IMR-90 (cell line): ENCODE measurements around the gene ACBD3. TPM values are rescaled to one million over a fixed set of nuclear protein-coding genes. Genes with fewer than 3 reads are reported as not detected.

Experiments used
- ATAC-seq: fragments of 200-7000 bp; cut with Tn5 transposase; 2 replicates; pipeline ENCODE4 v1.9.1; 2020; ENCODE audit warnings: low read depth, mild to moderate bottlenecking, moderate library complexity
- BruUV-seq: library from RNA; stranded (reverse); fragments of 400-500 nt; replicated peaks from 2 replicates; lab custom pipeline; 2021; lab: Mats Ljungman, UMichigan
- CTCF ChIA-PET: fragments of 300-600 bp; formaldehyde crosslinking; extraction: SDS; loops from one replicate; lab custom pipeline; 2021; ENCODE audit warnings: antibody characterized with exemption; lab: Yijun Ruan, JAX
- POLR2A ChIA-PET: fragments of 300-600 bp; sonication (Branson Sonifier 250); formaldehyde crosslinking; loops from one replicate; lab custom pipeline; 2022; ENCODE audit warnings: antibody characterized with exemption; ENCODE audit not compliant: unreplicated experiment; lab: Charles Lee
- DNase-seq: peaks from one replicate; pipeline ENCODE4 v3.0.0; 2013
- H2AFZ ChIP-seq: replicated peaks from 2 replicates; pipeline ENCODE3; 2013; ENCODE audit warnings: low read length, mild to moderate bottlenecking; ENCODE audit not compliant: poor library complexity
- H2AK5ac ChIP-seq: 2 replicates; pipeline ENCODE4 v1.6.1; 2013; ENCODE audit warnings: low read depth, low read length, inconsistent platforms
- H2AK9ac ChIP-seq: replicated peaks from 2 replicates; pipeline ENCODE3; 2013; ENCODE audit warnings: mild to moderate bottlenecking, low read depth, low read length, moderate library complexity; ENCODE audit not compliant: poor library complexity
- H2BK120ac ChIP-seq: 2 replicates; pipeline ENCODE4 v1.6.1; 2013; ENCODE audit warnings: low read depth, low read length, inconsistent platforms
- H2BK15ac ChIP-seq: 3 replicates; pipeline ENCODE4 v1.6.1; 2013; ENCODE audit warnings: low read depth, low read length, inconsistent platforms
- H2BK20ac ChIP-seq: 2 replicates; pipeline ENCODE4 v1.6.1; 2013; ENCODE audit warnings: low read depth, mild to moderate bottlenecking, inconsistent platforms, low read length, moderate library complexity
- H2BK5ac ChIP-seq: 2 replicates; pipeline ENCODE4 v1.6.1; 2013; ENCODE audit warnings: mild to moderate bottlenecking, low read depth, low read length, inconsistent platforms; ENCODE audit not compliant: poor library complexity, severe bottlenecking
- H3K14ac ChIP-seq: replicated peaks from 2 replicates; pipeline ENCODE4 v1.6.1; 2013; ENCODE audit warnings: low read depth, low read length, inconsistent platforms
- H3K18ac ChIP-seq: 2 replicates; pipeline ENCODE4 v1.6.1; 2013; ENCODE audit warnings: low read depth, low read length, control low read depth
- H3K23ac ChIP-seq: 2 replicates; pipeline ENCODE4 v1.6.1; 2013; ENCODE audit warnings: low read depth, low read length, inconsistent platforms
- H3K27ac ChIP-seq: 2 replicates; pipeline ENCODE4 v1.5.1; 2013; ENCODE audit warnings: mild to moderate bottlenecking, control low read depth, low read length; ENCODE audit not compliant: insufficient read depth
- H3K27me3 ChIP-seq: 2 replicates; pipeline ENCODE4 v1.6.1; 2013; ENCODE audit warnings: low read length; ENCODE audit not compliant: control insufficient read depth, insufficient read depth
- H3K36me3 ChIP-seq: 2 replicates; pipeline ENCODE4 v1.6.1; 2013; ENCODE audit warnings: low read length, mixed read lengths; ENCODE audit not compliant: control insufficient read depth, insufficient read depth
- H3K4ac ChIP-seq: 2 replicates; pipeline ENCODE4 v1.6.1; 2013; ENCODE audit warnings: low read depth, low read length, inconsistent platforms
- H3K4me1 ChIP-seq: 2 replicates; pipeline ENCODE4 v1.6.1; 2013; ENCODE audit warnings: low read length, mixed read lengths; ENCODE audit not compliant: control insufficient read depth, insufficient read depth
- H3K4me2 ChIP-seq: 2 replicates; pipeline ENCODE4 v1.6.1; 2013; ENCODE audit warnings: low read depth, mild to moderate bottlenecking, control low read depth, low read length, moderate library complexity
- H3K4me3 ChIP-seq: 2 replicates; pipeline ENCODE4 v1.5.1; 2013; ENCODE audit warnings: low read depth, mild to moderate bottlenecking, control low read depth, low read length, moderate library complexity; ENCODE audit not compliant: insufficient read depth
- H3K56ac ChIP-seq: 2 replicates; pipeline ENCODE4 v1.6.1; 2013; ENCODE audit warnings: low read length, inconsistent platforms; ENCODE audit not compliant: insufficient read depth; ENCODE audit errors: extremely low read depth
- H3K79me1 ChIP-seq, 2 experiments: 2 replicates each; pipeline ENCODE4 v1.6.1; 2013; ENCODE audit warnings: low read length in 2 of 2, inconsistent platforms in 1 of 2, low read depth in 1 of 2
- H3K9ac ChIP-seq: 2 replicates; pipeline ENCODE4 v1.6.1; 2013; ENCODE audit warnings: low read depth, low read length, control low read depth
- H3K9me1 ChIP-seq: 2 replicates; pipeline ENCODE4 v1.6.1; 2013; ENCODE audit warnings: low read length, inconsistent platforms; ENCODE audit not compliant: insufficient read depth
- H3K9me3 ChIP-seq: 2 replicates; pipeline ENCODE4 v1.6.1; 2013; ENCODE audit warnings: low read length; ENCODE audit not compliant: control insufficient read depth, insufficient read depth
- H4K20me1 ChIP-seq: 2 replicates; pipeline ENCODE4 v1.6.1; 2013; ENCODE audit warnings: low read length, inconsistent platforms; ENCODE audit not compliant: insufficient read depth
- H4K5ac ChIP-seq: 2 replicates; pipeline ENCODE4 v1.6.1; 2013; ENCODE audit warnings: mild to moderate bottlenecking, low read depth, low read length, control low read depth
- H4K8ac ChIP-seq, 2 experiments: 2 replicates each; pipeline ENCODE4 v1.6.1; 2013; ENCODE audit warnings: low read depth in 2 of 2, low read length in 2 of 2, control low read depth in 1 of 2, inconsistent platforms in 1 of 2
- H4K91ac ChIP-seq: 2 replicates; pipeline ENCODE4 v1.6.1; 2013; ENCODE audit warnings: low read depth, low read length, inconsistent platforms; ENCODE audit not compliant: insufficient read depth
- BHLHE40 ChIP-seq: fragments of 150-350 bp; IDR thresholded peaks from 2 replicates; pipeline ENCODE4 v1.6.1; 2016; ENCODE audit warnings: mild to moderate bottlenecking, low read depth, low read length
- CEBPB ChIP-seq: IDR thresholded peaks from 2 replicates; pipeline ENCODE4 v1.6.1; 2012; ENCODE audit warnings: low read depth, low read length, improper control_type of control experiment
- MAZ ChIP-seq: IDR thresholded peaks from 2 replicates; pipeline ENCODE4 v1.6.1; 2012; ENCODE audit warnings: low read depth, mild to moderate bottlenecking, low read length, improper control_type of control experiment, moderate library complexity, borderline replicate concordance
- MXI1 ChIP-seq: IDR thresholded peaks from 2 replicates; pipeline ENCODE4 v1.6.1; 2012; ENCODE audit warnings: low read depth, mild to moderate bottlenecking, low read length, moderate library complexity, borderline replicate concordance
- RAD21 ChIP-seq: IDR thresholded peaks from 2 replicates; pipeline ENCODE4 v1.6.1; 2012; ENCODE audit warnings: low read length, improper control_type of control experiment
- RCOR1 ChIP-seq: IDR thresholded peaks from 2 replicates; pipeline ENCODE4 v1.6.1; 2012; ENCODE audit warnings: mild to moderate bottlenecking, low read length, improper control_type of control experiment; ENCODE audit not compliant: insufficient replicate concordance
- RFX5 ChIP-seq: IDR thresholded peaks from 2 replicates; pipeline ENCODE4 v1.8.0; 2012; ENCODE audit warnings: low read depth, mild to moderate bottlenecking, low read length, moderate library complexity
- SMC3 ChIP-seq: fragments of 150-350 bp; IDR thresholded peaks from 2 replicates; pipeline ENCODE4 v1.6.1; 2016; ENCODE audit warnings: low read depth, mild to moderate bottlenecking, antibody characterized with exemption, low read length, moderate library complexity
- WGBS, 2 experiments: methylation state at CpG; one replicate each; pipeline versions ENCODE4 v1.1.5 to v1.1.7; 2013; ENCODE audit warnings: missing lambda C conversion rate in 2 of 2; ENCODE audit not compliant: insufficient read length in 1 of 2; ENCODE audit errors: extremely low coverage in 2 of 2; 5-methylcytosine and 5-hydroxymethylcytosine counted together
- dilution Hi-C: fragments of 300-500 bp; cut with HindIII; formaldehyde crosslinking; loops from one replicate; pipeline ENCODE4 v1.14.3; 2018; ENCODE audit warnings: low sequenced_read_pairs; ENCODE audit not compliant: unreplicated experiment
- in situ Hi-C: fragments of 300-500 bp; cut with MboI; formaldehyde crosslinking; loops from 3 replicates; pipeline ENCODE4 v1.14.3; 2019; ENCODE audit warnings: low sequenced_read_pairs, inconsistent platforms, mixed read lengths
- intact Hi-C: fragments of 100-400 bp; cut with micrococcal nuclease; formaldehyde crosslinking; loops from 2 replicates; pipeline ENCODE4 v1.10.0; 2022
- polyA plus RNA-seq, 3 experiments: library from polyadenylated mRNA; depleted of rRNA; stranded (reverse); fragments of >200 nt; gene quantifications; 2 replicates each; pipeline ENCODE4 v1.2.3, GENCODE V29; 2012; ENCODE audit warnings: low replicate concordance in 1 of 3
- total RNA-seq: library from RNA; depleted of rRNA; stranded (reverse); fragments of >200 nt; gene quantifications from 2 replicates; pipeline ENCODE4 v1.2.3, GENCODE V29; 2012
- TF ChIP-seq, protein P1 (sequence below): conservative IDR thresholded peaks from 2 replicates; pipeline ENCODE4 v1.5.1; 2012; ENCODE audit warnings: mild to moderate bottlenecking, low read depth, low read length, improper control_type of control experiment
- TF ChIP-seq, protein P2 (sequence below): fragments of 150-350 bp; IDR thresholded peaks from 2 replicates; pipeline ENCODE4 v1.6.1; 2017; ENCODE audit warnings: mild to moderate bottlenecking, antibody characterized with exemption, low read length, low read depth

The ACBD3 gene
- total and polyA plus RNA-seq, 2 of the 4 experiments (the other 2 are of a cell fraction), result 30.3 to 59.7 TPM

DNA sequence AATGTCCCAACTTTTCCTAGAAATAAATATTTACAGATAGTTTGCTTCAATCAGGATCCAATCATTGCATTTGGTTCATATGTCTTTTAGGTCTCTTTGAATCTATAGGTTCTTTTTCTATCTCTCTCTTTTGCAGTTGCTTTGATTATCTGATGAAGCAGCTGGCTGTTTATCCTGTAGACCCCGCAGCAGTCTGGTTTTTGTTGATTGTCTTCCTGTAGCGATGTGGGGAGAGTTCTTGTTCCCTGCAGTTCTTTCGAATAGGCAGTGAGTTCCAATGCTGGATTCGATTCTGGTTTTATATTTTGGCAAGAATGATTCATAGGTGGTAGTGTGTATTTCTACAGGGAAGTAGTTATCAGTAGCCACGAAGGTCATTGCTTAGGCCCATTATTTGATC, 29.5 kb upstream of the ACBD3 start:
- no peak overlapping the region for H3K27ac ChIP-seq
- H2BK120ac ChIP-seq, result no peak overlapping the region
- no peak overlapping the region for H2BK15ac ChIP-seq
- H3K18ac ChIP-seq, result no peak overlapping the region
- no peak overlapping the region for H3K14ac ChIP-seq
- no TSS peak for BruUV-seq
- intact Hi-C loops (no loop called here), in situ Hi-C loops (no loop called here), dilution Hi-C loops (no loop called here)
- H2BK20ac ChIP-seq, result no peak overlapping the region
- H4K5ac ChIP-seq, result no peak overlapping the region
- CTCF ChIA-PET, result interaction anchor here (0.6 kb wide), 1 partner anchor 619 kb away, joined by 3 read pairs; no protein-coding TSS in a partner anchor
- TF ChIP-seq MXI1, result no peak
- TF ChIP-seq, protein P1, sequence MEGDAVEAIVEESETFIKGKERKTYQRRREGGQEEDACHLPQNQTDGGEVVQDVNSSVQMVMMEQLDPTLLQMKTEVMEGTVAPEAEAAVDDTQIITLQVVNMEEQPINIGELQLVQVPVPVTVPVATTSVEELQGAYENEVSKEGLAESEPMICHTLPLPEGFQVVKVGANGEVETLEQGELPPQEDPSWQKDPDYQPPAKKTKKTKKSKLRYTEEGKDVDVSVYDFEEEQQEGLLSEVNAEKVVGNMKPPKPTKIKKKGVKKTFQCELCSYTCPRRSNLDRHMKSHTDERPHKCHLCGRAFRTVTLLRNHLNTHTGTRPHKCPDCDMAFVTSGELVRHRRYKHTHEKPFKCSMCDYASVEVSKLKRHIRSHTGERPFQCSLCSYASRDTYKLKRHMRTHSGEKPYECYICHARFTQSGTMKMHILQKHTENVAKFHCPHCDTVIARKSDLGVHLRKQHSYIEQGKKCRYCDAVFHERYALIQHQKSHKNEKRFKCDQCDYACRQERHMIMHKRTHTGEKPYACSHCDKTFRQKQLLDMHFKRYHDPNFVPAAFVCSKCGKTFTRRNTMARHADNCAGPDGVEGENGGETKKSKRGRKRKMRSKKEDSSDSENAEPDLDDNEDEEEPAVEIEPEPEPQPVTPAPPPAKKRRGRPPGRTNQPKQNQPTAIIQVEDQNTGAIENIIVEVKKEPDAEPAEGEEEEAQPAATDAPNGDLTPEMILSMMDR, result no peak
- no peak for TF ChIP-seq RFX5
- TF ChIP-seq SMC3, result no peak
- no peak for TF ChIP-seq RCOR1
- no peak for TF ChIP-seq RAD21
- TF ChIP-seq CEBPB, result no peak
- no peak for TF ChIP-seq BHLHE40
- no peak for TF ChIP-seq MAZ
- TF ChIP-seq, protein P2, sequence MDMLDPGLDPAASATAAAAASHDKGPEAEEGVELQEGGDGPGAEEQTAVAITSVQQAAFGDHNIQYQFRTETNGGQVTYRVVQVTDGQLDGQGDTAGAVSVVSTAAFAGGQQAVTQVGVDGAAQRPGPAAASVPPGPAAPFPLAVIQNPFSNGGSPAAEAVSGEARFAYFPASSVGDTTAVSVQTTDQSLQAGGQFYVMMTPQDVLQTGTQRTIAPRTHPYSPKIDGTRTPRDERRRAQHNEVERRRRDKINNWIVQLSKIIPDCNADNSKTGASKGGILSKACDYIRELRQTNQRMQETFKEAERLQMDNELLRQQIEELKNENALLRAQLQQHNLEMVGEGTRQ, result no peak
- no peak overlapping the region for H4K8ac ChIP-seq
- no peak for DNase-seq
- H4K20me1 ChIP-seq, result no peaks in the 10 kb centered on the region
- H3K4ac ChIP-seq, result no peak overlapping the region
- H3K23ac ChIP-seq, result no peak overlapping the region
- H3K9me1 ChIP-seq, result no peaks in the 10 kb centered on the region
- peaks cover 10% of the 10 kb centered on the region for H3K27me3 ChIP-seq
- no peak for ATAC-seq
- H2BK5ac ChIP-seq, result no peak overlapping the region
- H2AFZ ChIP-seq, result no peak overlapping the region
- no peak overlapping the region for H3K9ac ChIP-seq
- H3K36me3 ChIP-seq, result no peaks in the 10 kb centered on the region
- H3K4me3 ChIP-seq, result no peak overlapping the region
- no peak overlapping the region for H2AK5ac ChIP-seq
- H2AK9ac ChIP-seq, result no peak overlapping the region
- H3K9me3 ChIP-seq, result no peaks in the 10 kb centered on the region
- H3K56ac ChIP-seq, result no peak overlapping the region
- H3K4me1 ChIP-seq, result no peaks in the 10 kb centered on the region
- no peaks in the 10 kb centered on the region for H3K79me1 ChIP-seq
- 42% methylated on average over 2 of the region's 5 CpGs; no CpG with 5 or more reads in 1 of the 2 experiments for WGBS, 2 experiments
- H3K4me2 ChIP-seq, result no peak overlapping the region
- POLR2A ChIA-PET, result no interaction called here
- H4K91ac ChIP-seq, result no peak overlapping the region
